Fibroblast of skin of back (primary cell): ENCODE measurements around the gene KCNMA1.
"Not testable (repeated sequence)": the region's sequence is repeated elsewhere in the genome, so short reads cannot be mapped to it uniquely, and the experiment has no call there.

Source experiments
- DNase-seq: peaks from one replicate; pipeline ENCODE4 v3.0.0-alpha.2; 2013

Gene KCNMA1

DNA sequence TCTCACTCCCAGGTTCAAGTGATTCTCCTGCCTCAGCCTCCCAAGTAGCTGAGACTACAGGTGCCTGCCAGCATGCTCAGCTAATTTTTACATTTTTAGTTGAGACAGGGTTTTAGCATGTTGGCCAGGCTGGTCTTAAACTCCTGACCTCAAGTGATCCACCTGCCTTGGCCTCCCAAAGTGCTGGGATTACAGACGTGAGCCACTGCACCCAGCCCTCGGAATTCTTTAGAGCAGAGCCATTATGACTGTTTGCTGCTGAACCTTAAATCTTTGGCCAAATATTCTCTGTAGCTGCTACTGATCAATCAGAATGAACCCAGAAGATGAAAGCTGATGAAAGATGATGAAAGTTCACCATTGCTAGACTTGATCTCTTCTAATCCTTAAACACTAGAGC, 249.9 kb downstream of the KCNMA1 start:
- not testable (repeated sequence) for DNase-seq

- no peak for DNase-seq
Observed at GRCh38 chr10:77387247-77387646, 250.4 kb downstream of the KCNMA1 start.

GRCh38 chr10:77386838-77387237, 250.8 kb downstream of the KCNMA1 start:
- peak; percentile 69 for DNase-seq

GRCh38 chr10:77386365-77386764, 251.2 kb downstream of the KCNMA1 start:
- DNase-seq = no peak

DNA sequence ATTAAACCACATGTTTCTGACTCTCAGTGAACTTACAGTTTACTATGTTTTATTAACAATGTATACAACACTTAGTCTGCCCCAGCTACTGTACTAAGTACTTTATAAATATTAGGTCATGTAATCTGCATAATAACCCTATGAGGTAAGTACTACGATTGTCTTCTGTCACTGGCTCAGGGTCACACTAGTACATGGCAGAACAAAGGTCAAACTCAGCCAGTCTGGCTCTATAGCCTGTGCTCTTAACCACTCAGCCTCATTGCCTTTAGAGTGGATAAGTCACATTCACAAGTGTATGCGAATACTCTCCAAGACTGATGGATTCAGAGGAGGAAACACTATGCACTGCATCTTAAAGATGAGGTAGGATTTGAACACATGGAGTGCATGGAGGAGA, 252.3 kb downstream of the KCNMA1 start:
- DNase-seq = no peak

GRCh38 chr10:77383861-77384553, 253.6 kb downstream of the KCNMA1 start:
- peak; percentile 70 for DNase-seq

GRCh38 chr10:77381750-77382149, 255.9 kb downstream of the KCNMA1 start:
- no peak for DNase-seq

GRCh38 chr10:77380723-77381122, 256.9 kb downstream of the KCNMA1 start:
- no peak for DNase-seq

DNA sequence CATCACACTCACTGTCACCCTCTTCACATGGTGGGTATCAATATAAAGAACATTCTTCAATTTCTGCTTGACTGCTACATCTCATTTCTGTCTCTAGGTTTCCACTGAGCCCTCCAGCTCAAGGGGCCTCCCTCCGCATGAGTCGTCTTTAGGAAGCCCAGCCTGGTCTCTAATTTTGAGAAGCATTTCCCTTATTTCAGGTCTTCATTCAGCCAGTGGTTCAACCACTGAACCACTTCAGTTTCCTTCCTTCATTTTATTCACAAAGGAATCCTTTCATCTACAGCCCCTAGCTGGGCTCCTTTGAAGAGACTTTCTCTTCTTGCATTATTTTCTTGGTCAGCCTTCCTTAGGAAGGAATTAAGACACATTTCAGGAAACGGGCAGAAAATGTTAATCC, 257.4 kb downstream of the KCNMA1 start:
- DNase-seq = no peak

DNA sequence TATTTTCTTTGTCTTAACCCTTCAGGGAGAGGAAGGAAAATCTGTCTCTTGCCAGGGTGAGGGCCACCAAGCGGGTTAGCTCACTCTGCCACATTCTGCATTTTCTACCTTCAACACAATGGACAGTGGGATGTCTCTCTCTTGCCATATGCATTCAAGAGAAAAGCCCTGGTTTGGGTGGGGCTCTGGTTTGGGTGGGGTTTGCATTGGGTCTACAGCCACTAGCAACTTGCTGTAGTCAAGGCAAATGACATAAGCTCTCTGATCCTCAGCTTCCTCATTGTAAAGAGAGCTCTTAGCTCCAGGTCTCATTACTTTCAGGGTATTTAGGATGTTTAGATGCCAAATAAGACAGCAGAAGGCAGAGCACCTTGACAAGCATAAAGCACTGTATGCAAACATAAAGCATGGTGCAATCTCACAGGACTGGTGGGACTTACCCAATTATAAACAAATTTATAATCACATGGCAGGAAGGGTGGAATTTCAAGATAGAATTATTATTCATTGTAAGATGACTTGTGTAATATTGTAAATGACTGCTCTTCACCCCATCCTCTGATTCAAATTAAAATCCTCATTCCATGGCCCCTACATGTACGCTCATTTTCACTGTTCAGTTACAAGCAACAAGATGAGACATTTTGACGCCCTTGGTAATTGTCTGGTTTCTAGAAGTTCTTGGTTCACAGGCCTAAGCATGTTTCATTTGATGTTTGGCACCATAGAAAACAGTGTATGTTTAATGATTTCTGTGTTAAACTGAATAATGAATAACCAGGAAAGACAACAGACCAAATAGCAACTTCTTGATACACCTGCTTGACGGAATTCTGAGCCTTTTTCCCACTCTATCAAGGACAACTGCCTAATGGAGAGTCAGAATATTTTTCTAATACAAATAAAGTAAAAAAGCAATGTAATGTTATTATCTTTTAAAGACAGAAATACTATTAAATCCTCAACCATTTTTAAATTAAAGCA, 258.9 kb downstream of the KCNMA1 start:
- no peak for DNase-seq

DNA sequence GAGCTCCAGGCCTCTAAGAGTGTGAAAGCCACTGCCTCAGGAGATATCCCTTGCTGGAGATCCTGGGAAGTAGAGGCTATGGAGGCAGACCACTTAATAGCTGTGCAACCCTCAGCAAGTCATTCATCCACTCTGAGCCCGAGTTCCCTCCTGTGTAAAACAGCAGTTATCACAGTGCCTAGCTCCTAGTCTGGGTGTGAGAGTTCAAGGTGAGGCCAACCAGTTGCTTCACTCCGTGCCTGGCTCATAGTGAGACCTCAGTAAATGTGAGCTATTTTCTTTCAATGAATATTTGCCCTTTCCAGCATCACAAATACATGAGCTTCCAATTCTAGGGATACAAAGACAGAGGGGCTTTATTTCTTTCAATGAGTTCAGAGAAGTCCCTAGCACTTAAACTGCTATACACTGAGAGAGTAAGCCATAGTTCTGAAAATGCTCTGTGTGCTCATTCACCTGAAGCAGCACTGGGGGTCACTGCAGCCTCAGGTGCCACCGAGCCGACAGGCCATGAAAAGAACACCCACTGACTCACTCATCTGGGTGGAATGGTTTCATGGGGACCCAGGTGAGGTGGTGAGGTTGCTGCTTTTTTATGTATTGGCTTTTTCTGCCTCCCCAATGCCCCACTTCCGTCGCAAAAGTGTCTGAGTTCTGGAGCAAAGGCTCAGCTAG, 259.8 kb downstream of the KCNMA1 start:
- no peak for DNase-seq

DNA sequence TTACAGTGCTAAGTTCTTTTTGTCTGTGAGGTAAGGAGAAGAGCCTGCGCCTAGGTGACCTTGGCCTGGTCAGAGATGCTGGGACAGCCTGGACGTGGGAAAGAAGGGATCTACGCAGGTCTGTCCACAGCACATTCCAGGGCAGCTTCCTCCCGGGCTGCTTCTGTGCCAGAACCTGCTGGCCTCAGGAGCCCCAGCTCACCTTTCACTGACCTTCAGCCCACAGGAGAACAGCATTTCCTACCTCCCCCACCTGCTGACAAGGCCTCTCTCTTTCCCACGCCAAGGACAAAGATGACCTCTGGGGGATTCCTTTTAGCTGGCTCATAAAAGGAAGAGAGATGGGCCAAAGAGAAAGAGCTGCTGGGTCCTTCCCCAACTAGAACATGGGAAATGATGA, 260.6 kb downstream of the KCNMA1 start:
- peak; percentile 20 for DNase-seq

- DNase-seq = no peak
Observed at GRCh38 chr10:77374189-77374656, 263.4 kb downstream of the KCNMA1 start.

GRCh38 chr10:77371848-77372799, 265.5 kb downstream of the KCNMA1 start:
- no peak for DNase-seq

GRCh38 chr10:77371421-77371820, 266.2 kb downstream of the KCNMA1 start:
- no peak for DNase-seq

DNA sequence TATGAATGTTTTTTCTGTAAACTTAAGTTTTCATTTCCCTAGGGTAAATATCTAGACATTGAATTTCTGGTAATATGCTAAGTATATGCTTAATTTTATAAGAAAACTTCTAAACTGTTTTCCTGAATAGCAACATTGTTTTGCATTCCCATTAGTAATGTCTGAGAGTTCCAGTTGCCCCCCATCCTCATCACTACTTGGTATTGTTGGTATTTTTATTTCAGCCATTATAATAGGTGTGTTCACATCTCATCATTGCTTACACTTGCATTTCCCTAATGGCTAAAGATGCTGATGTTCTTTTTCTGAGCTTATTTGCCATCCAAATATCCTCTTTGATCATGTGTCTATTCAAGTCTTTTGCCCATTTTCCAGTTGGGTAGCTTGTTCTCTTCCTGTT, 269.6 kb downstream of the KCNMA1 start:
- no peak for DNase-seq

DNA sequence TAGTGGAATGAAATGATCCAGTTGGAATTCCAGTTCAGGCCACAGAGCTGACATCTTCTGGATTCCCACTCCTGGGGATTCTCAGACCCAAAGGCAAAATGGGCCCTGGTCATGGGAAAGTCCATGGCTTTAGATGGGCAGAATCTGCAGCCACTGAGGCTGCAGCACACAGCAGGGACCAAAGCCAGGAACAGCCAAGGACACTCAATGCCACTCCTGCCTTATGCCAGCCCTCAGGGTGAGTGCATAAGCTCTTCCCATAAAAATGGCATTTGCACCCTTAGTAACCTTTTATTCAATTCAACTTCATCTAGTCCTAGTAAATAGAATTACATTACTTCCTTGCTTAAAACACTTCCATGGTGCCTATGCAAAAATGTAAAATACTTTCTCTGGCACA, 274.4 kb downstream of the KCNMA1 start:
- DNase-seq = no peak

DNA sequence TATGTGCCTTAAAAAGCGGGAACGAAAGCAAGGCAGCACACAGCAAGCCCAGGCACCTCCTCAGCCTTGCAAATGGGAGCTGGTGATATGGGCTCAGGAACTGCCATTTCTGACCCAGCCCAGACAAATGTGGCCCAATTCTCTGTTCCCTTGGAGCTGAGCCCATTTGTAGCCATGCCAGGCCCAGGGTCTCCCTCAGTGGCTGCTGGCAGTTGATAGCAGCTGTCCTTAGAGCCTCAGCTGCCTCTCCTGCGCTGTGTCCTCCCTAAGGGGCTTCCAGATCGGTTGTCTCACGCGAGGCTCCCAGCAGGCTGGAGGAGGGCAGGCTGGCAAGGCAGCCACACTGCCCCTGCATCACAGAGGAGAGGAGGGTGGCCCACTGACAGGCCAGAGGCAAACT, 275.8 kb downstream of the KCNMA1 start:
- DNase-seq = no peak

GRCh38 chr10:77361426-77361825, 276.2 kb downstream of the KCNMA1 start:
- DNase-seq = no peak

DNA sequence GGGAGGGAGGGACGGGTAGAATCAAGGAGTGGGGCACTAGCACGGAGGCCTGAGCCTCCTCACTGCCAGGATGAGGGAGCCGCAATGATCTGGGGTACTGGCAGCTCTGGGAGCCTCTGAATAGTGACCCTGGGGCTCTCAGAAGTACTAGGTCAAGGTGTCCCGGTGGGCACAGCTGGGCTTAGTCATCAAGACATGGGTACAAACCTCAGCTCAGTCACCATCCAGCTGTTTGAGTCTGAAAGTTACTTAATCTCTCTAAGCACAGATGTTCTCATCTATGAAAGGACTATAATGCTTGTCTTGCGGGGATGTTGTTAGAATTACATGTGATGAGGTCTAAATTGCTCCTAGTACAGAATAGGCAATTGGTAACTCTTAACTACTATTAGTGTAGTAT, 276.8 kb downstream of the KCNMA1 start:
- DNase-seq = no peak

DNA sequence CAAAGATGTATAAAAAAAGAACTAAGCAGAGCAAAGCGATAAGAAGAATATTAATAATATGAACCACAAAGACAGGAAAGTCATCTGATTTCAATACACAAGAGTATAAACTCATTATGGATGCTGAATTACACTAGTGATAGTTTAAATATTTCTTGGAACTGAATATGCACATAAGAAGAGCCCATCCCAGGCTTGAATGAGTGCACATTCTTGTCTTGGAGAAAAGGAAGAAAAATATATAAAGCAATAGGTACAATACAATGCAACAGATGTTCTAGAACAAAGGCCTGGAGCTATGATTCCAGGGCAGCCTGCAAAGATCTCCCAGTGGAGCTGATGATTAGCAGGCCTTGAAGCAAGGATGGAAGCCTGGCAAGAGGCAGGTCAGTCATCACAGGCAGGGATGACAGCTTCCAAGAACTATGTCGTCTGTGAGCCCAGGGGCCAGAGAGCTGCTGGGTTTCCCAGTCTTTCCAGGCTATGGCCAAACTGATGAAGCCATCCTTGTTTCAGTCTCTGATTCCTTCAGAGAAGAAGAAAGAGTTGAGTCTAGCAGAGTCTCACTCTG, 277.6 kb downstream of the KCNMA1 start:
- peak; percentile 73 for DNase-seq

GRCh38 chr10:77359287-77359691, 278.3 kb downstream of the KCNMA1 start:
- no peak for DNase-seq
